H1 (cell line): ENCODE data around the gene CHI3L2. TPM values are rescaled to one million over a fixed set of nuclear protein-coding genes. Genes with fewer than 3 reads are reported as not detected.

ENCODE experiments used
- CTCF ChIA-PET: fragments of 300-600 bp; sonication (Branson Sonifier 250); formaldehyde crosslinking; loops from one replicate; lab custom pipeline; 2021; ENCODE audit not compliant: partially characterized antibody; lab: Charles Lee
- POLR2A ChIA-PET: fragments of 300-600 bp; sonication (Branson Sonifier 250); formaldehyde crosslinking; loops from one replicate; lab custom pipeline; 2021; ENCODE audit warnings: inconsistent platforms; ENCODE audit not compliant: partially characterized antibody; lab: Charles Lee
- DNase-seq, 2 experiments: peaks; one replicate each; pipeline versions ENCODE4 v3.0.0 to v3.0.0-alpha.2; 2010 to 2022; ENCODE audit warnings: low spot score in 2 of 2, low read depth in 1 of 2, mixed read lengths in 1 of 2
- FAIRE-seq: peaks from 2 replicates; lab custom pipeline; 2011; peaks lifted over from hg19 to GRCh38; lab: Jason Lieb, UNC
- H2AFZ ChIP-seq: 2 replicates; pipeline ENCODE4 v1.8.1; 2012; ENCODE audit warnings: low read length, inconsistent platforms
- H2AK5ac ChIP-seq: 2 replicates; pipeline ENCODE4 v1.6.1; 2013; ENCODE audit warnings: low read depth, low read length
- H2BK120ac ChIP-seq: replicated peaks from 2 replicates; pipeline ENCODE3; 2013; ENCODE audit warnings: low read depth, low read length, inconsistent platforms
- H2BK12ac ChIP-seq: 2 replicates; pipeline ENCODE4 v1.6.1; 2013; ENCODE audit warnings: low read depth, low read length
- H2BK15ac ChIP-seq: 2 replicates; pipeline ENCODE4 v1.6.1; 2013; ENCODE audit warnings: low read length
- H2BK20ac ChIP-seq: 2 replicates; pipeline ENCODE4 v1.6.1; 2013; ENCODE audit warnings: low read length
- H2BK5ac ChIP-seq: 2 replicates; pipeline ENCODE4 v1.6.1; 2013; ENCODE audit warnings: low read depth, low read length
- H3K14ac ChIP-seq: 2 replicates; pipeline ENCODE4 v1.6.1; 2013; ENCODE audit warnings: inconsistent platforms; ENCODE audit not compliant: insufficient read length
- H3K18ac ChIP-seq: 2 replicates; pipeline ENCODE4 v1.6.1; 2013; ENCODE audit warnings: low read length; ENCODE audit errors: extremely low read depth
- H3K23ac ChIP-seq: 2 replicates; pipeline ENCODE4 v1.6.1; 2013; ENCODE audit warnings: inconsistent platforms; ENCODE audit not compliant: insufficient read length
- H3K23me2 ChIP-seq: 2 replicates; pipeline ENCODE4 v1.6.1; 2013; ENCODE audit warnings: low read depth, low read length
- H3K27ac ChIP-seq: 2 replicates; pipeline ENCODE4 v1.6.1; 2011; ENCODE audit warnings: low read depth, low read length, inconsistent platforms
- H3K27me3 ChIP-seq, 4 experiments: replicated peaks in 1 of 4; 1 replicate in 1 of 4; 2 replicates in 3 of 4; pipeline versions ENCODE4 v1.6.1 to v1.8.1; 2011 to 2013; ENCODE audit warnings: low read length in 3 of 4, mild to moderate bottlenecking in 3 of 4, inconsistent platforms in 2 of 4, mixed read lengths in 2 of 4, moderate library complexity in 1 of 4; ENCODE audit not compliant: control insufficient read depth in 3 of 4, insufficient read depth in 3 of 4; ENCODE audit errors: extremely low read depth in 1 of 4
- H3K36me3 ChIP-seq, 4 experiments: 2 replicates each; pipeline versions ENCODE4 v1.6.1 to v1.8.1; 2011 to 2013; ENCODE audit warnings: mild to moderate bottlenecking in 4 of 4, low read length in 3 of 4, moderate library complexity in 2 of 4, control low read depth in 1 of 4, inconsistent platforms in 1 of 4; ENCODE audit not compliant: insufficient read depth in 4 of 4, control insufficient read depth in 2 of 4
- H3K4ac ChIP-seq: replicated peaks from 2 replicates; pipeline ENCODE3; 2013; ENCODE audit warnings: low read length, low read depth, mixed read lengths, inconsistent platforms; ENCODE audit not compliant: insufficient read length
- H3K4me1 ChIP-seq, 4 experiments: replicated peaks in 1 of 4; 1 replicate in 1 of 4; 2 replicates in 3 of 4; pipeline versions ENCODE4 v1.6.1 to v1.8.1; 2011 to 2013; ENCODE audit warnings: low read length in 3 of 4, inconsistent platforms in 2 of 4, mixed read lengths in 1 of 4; ENCODE audit not compliant: insufficient read depth in 4 of 4, control insufficient read depth in 3 of 4
- H3K4me2 ChIP-seq, 2 experiments: 2 replicates each; pipeline versions ENCODE4 v1.6.1 to v1.8.1; 2011 to 2013; ENCODE audit warnings: low read depth in 2 of 2, low read length in 2 of 2, control low read depth in 1 of 2, inconsistent platforms in 1 of 2, mild to moderate bottlenecking in 1 of 2; ENCODE audit not compliant: insufficient read depth in 1 of 2
- H3K4me3 ChIP-seq, 4 experiments: fragments of 200-600, 300-600 bp in 1 of 4; sonication (generic), shearing (Covaris generic), sonication (Bioruptor Twin) in 1 of 4; 2 replicates each; pipeline versions ENCODE4 v1.5.1 to v1.8.1; 2011 to 2016; ENCODE audit warnings: low read length in 4 of 4, low read depth in 3 of 4, control low read depth in 2 of 4, inconsistent platforms in 2 of 4, mild to moderate bottlenecking in 2 of 4, mixed read lengths in 1 of 4, moderate library complexity in 1 of 4; ENCODE audit not compliant: insufficient read depth in 2 of 4; ENCODE audit errors: extremely low read depth in 1 of 4
- H3K56ac ChIP-seq: replicated peaks from 2 replicates; pipeline ENCODE3; 2013; ENCODE audit warnings: low read depth, mild to moderate bottlenecking, mixed read lengths, low read length, inconsistent platforms; ENCODE audit not compliant: insufficient read length
- H3K79me1 ChIP-seq: 2 replicates; pipeline ENCODE4 v1.6.1; 2013; ENCODE audit warnings: low read depth, low read length, control low read depth
- H3K79me2 ChIP-seq, 2 experiments: 2 replicates each; pipeline versions ENCODE4 v1.6.1 to v1.8.1; 2012 to 2013; ENCODE audit warnings: low read length in 2 of 2, mild to moderate bottlenecking in 2 of 2, inconsistent platforms in 1 of 2; ENCODE audit not compliant: insufficient read depth in 2 of 2, control insufficient read depth in 1 of 2
- H3K9ac ChIP-seq, 4 experiments: replicated peaks in 1 of 4; 1 replicate in 1 of 4; 2 replicates in 3 of 4; pipeline versions ENCODE4 v1.6.1 to v1.8.1; 2011 to 2013; ENCODE audit warnings: low read depth in 3 of 4, low read length in 3 of 4, control low read depth in 2 of 4, mild to moderate bottlenecking in 2 of 4, moderate library complexity in 2 of 4, inconsistent platforms in 1 of 4; ENCODE audit errors: extremely low read depth in 1 of 4
- H3K9me3 ChIP-seq, 2 experiments: 2 replicates each; pipeline versions ENCODE4 v1.6.1 to v1.8.1; 2012 to 2013; ENCODE audit warnings: mild to moderate bottlenecking in 2 of 2, moderate library complexity in 2 of 2, control low read depth in 1 of 2, inconsistent platforms in 1 of 2, low read depth in 1 of 2, low read length in 1 of 2, mixed read lengths in 1 of 2; ENCODE audit not compliant: insufficient read depth in 2 of 2
- H4K20me1 ChIP-seq, 2 experiments: replicated peaks in 1 of 2; 2 replicates each; pipeline versions ENCODE3 to v1.8.1; 2011 to 2013; ENCODE audit warnings: inconsistent platforms in 2 of 2, low read length in 2 of 2, mild to moderate bottlenecking in 1 of 2; ENCODE audit not compliant: insufficient read depth in 2 of 2, control insufficient read depth in 1 of 2
- H4K5ac ChIP-seq: 2 replicates; pipeline ENCODE4 v1.6.1; 2013; ENCODE audit warnings: low read length, low read depth, mixed read lengths, inconsistent platforms; ENCODE audit not compliant: insufficient read length
- H4K8ac ChIP-seq: 2 replicates; pipeline ENCODE4 v1.8.0; 2013; ENCODE audit warnings: mild to moderate bottlenecking, moderate library complexity, low read length, inconsistent platforms; ENCODE audit not compliant: insufficient read depth; ENCODE audit errors: extremely low read depth
- H4K91ac ChIP-seq: replicated peaks from 2 replicates; pipeline ENCODE3; 2013; ENCODE audit warnings: low read length, mixed read lengths, inconsistent platforms; ENCODE audit not compliant: insufficient read length
- BCL11A ChIP-seq, 2 experiments: IDR thresholded peaks; one replicate each; pipeline ENCODE4 v1.6.1; 2011; ENCODE audit warnings: low read depth in 2 of 2, low read length in 2 of 2, mild to moderate bottlenecking in 2 of 2
- CHD2 ChIP-seq: IDR thresholded peaks from 2 replicates; pipeline ENCODE4 v1.6.1; 2012; ENCODE audit warnings: low read length, improper control_type of control experiment
- GTF2F1 ChIP-seq: IDR thresholded peaks from 2 replicates; pipeline ENCODE4 v1.6.1; 2012; ENCODE audit warnings: low read depth, low read length, improper control_type of control experiment, borderline replicate concordance
- RAD21 ChIP-seq, 2 experiments: IDR thresholded peaks in 1 of 2; conservative IDR thresholded peaks in 1 of 2; 2 replicates each; pipeline ENCODE4 v1.6.1; 2011; ENCODE audit warnings: low read depth in 2 of 2, low read length in 2 of 2, improper control_type of control experiment in 1 of 2, inconsistent platforms in 1 of 2, mild to moderate bottlenecking in 1 of 2, moderate library complexity in 1 of 2
- RFX5 ChIP-seq: IDR thresholded peaks from 2 replicates; pipeline ENCODE4 v1.6.1; 2011; ENCODE audit warnings: low read depth, low read length, improper control_type of control experiment, borderline replicate concordance
- TBP ChIP-seq: IDR thresholded peaks from 2 replicates; pipeline ENCODE4 v1.6.1; 2011; ENCODE audit warnings: low read depth, low read length, improper control_type of control experiment
- TCF12 ChIP-seq: IDR thresholded peaks from 2 replicates; pipeline ENCODE4 v1.6.1; 2011; ENCODE audit warnings: low read depth, mild to moderate bottlenecking, low read length
- WGBS, 2 experiments: shearing (Covaris generic) in 1 of 2; methylation state at CpG; one replicate each; pipeline versions ENCODE4 v1.1.6 to v1.1.7; 2013 to 2015; ENCODE audit warnings: low lambda C conversion rate in 2 of 2, mixed read lengths in 2 of 2, inconsistent platforms in 1 of 2, low coverage in 1 of 2, missing lambda C conversion rate in 1 of 2; ENCODE audit not compliant: insufficient replicate concordance in 2 of 2, insufficient coverage in 1 of 2, insufficient read length in 1 of 2; ENCODE audit errors: extremely low coverage in 1 of 2, missing lambda C conversion rate in 1 of 2; 5-methylcytosine and 5-hydroxymethylcytosine counted together
- polyA plus RNA-seq, 7 experiments: library from polyadenylated mRNA; depleted of rRNA in 3 of 7; stranded (reverse) in 5 of 7; unstranded in 2 of 7; fragments of >200 nt in 5 of 7; fragments of 200-250 nt in 2 of 7; gene quantifications; 1 replicate in 5 of 7; 2 replicates in 1 of 7; 4 replicates in 1 of 7; pipeline versions ENCODE4 v1.2.1 to v1.2.3, GENCODE V29; 2011 to 2013; ENCODE audit warnings: missing spikeins in 2 of 7, mixed read lengths in 2 of 7
- total RNA-seq: library from RNA; stranded (reverse); fragmentation: NEBNext Ultra II Directional; extraction: Animal tissue kit (Norgen Biotek cat#: 25700); gene quantifications from 2 replicates; pipeline ENCODE4 v1.2.1, GENCODE V29; 2021
- TF ChIP-seq, protein P1 (sequence below): IDR thresholded peaks from 2 replicates; pipeline ENCODE4 v1.6.1; 2011; ENCODE audit warnings: low read length, improper control_type of control experiment
- TF ChIP-seq, protein P2 (sequence below): IDR thresholded peaks from 2 replicates; pipeline ENCODE4 v1.6.1; 2012; ENCODE audit warnings: low read length, inconsistent platforms
- TF ChIP-seq, protein P3 (sequence below): IDR thresholded peaks from 2 replicates; pipeline ENCODE4 v1.6.1; 2012; ENCODE audit warnings: inconsistent platforms

Gene CHI3L2
- total and polyA plus RNA-seq, 2 of the 8 experiments (the other 6 are each of a cell fraction or from before 2014, with no cell fraction given) = not detected

DNA sequence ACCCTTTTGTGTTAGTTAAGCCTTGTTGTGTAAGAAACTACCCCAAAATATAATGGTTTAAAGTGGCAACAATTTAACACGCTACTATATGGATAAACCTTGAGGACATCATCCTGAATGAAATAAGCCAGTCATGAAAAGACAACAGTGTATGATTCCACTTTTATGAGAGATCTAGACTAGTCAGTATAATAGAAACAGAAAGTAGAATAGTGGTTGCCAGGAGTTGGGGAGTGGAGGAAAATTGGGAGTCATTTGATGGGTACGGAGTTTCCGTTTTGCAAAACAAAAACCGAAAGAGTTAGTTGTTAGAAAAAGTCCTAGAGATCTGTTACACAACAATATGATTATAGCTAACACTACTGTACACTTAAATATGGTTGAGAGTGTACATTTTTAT is 47.1 kb downstream of the CHI3L2 start:
- H4K5ac ChIP-seq = no peak overlapping the region
- H3K4me1 ChIP-seq = peaks cover 0 to 13% (median 6%) of the 10 kb centered on the region in 4 experiments; a peak in 4 of 7 replicates
- H3K23me2 ChIP-seq = no peaks in the 10 kb centered on the region
- H2AFZ ChIP-seq = no peak overlapping the region; the same call in 1 of the 2 replicates
- WGBS, 2 experiments = 89% methylated on average over 4 of the region's 4 CpGs; no CpG with 5 or more reads in 1 of the 2 experiments
- H2BK15ac ChIP-seq = no peak overlapping the region
- no peak overlapping the region for H3K4me3 ChIP-seq
- H3K79me1 ChIP-seq = no peaks in the 10 kb centered on the region
- no peak overlapping the region for H3K9ac ChIP-seq
- H3K18ac ChIP-seq = no peak overlapping the region
- H2BK20ac ChIP-seq = no peak overlapping the region
- DNase-seq (no peak), FAIRE-seq (no peak)
- H3K56ac ChIP-seq = no peak overlapping the region
- H3K23ac ChIP-seq = no peak overlapping the region
- H3K14ac ChIP-seq = no peak overlapping the region
- CTCF ChIA-PET = interaction anchor here (1.4 to 2.0 kb wide), 3 partner anchors 11 to 24 kb away, joined by 3 to 5 read pairs (median 3); no protein-coding TSS in a partner anchor
- H3K27ac ChIP-seq = no peak overlapping the region
- no peak overlapping the region for H2BK120ac ChIP-seq
- H3K79me2 ChIP-seq = no peaks in the 10 kb centered on the region
- H4K20me1 ChIP-seq = no peaks in the 10 kb centered on the region
- TF ChIP-seq RAD21 (IDR thresholded peaks at IDR 0.05 in 1 of 2, conservative IDR thresholded peaks at IDR 0.05 in 1 of 2; ENCODE audit: low read depth in 2 of 2, low read length in 2 of 2) (no peak), RFX5 (no peak), GTF2F1 (no peak), TBP (no peak), TCF12 (no peak), BCL11A (IDR thresholded peaks at IDR 0.05; ENCODE audit: low read depth in 2 of 2, low read length in 2 of 2) (no peak), CHD2 (no peak)
- TF ChIP-seq, protein P1, sequence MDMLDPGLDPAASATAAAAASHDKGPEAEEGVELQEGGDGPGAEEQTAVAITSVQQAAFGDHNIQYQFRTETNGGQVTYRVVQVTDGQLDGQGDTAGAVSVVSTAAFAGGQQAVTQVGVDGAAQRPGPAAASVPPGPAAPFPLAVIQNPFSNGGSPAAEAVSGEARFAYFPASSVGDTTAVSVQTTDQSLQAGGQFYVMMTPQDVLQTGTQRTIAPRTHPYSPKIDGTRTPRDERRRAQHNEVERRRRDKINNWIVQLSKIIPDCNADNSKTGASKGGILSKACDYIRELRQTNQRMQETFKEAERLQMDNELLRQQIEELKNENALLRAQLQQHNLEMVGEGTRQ = no peak
- TF ChIP-seq, protein P2, sequence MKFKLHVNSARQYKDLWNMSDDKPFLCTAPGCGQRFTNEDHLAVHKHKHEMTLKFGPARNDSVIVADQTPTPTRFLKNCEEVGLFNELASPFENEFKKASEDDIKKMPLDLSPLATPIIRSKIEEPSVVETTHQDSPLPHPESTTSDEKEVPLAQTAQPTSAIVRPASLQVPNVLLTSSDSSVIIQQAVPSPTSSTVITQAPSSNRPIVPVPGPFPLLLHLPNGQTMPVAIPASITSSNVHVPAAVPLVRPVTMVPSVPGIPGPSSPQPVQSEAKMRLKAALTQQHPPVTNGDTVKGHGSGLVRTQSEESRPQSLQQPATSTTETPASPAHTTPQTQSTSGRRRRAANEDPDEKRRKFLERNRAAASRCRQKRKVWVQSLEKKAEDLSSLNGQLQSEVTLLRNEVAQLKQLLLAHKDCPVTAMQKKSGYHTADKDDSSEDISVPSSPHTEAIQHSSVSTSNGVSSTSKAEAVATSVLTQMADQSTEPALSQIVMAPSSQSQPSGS = no peak
- TF ChIP-seq, protein P3, sequence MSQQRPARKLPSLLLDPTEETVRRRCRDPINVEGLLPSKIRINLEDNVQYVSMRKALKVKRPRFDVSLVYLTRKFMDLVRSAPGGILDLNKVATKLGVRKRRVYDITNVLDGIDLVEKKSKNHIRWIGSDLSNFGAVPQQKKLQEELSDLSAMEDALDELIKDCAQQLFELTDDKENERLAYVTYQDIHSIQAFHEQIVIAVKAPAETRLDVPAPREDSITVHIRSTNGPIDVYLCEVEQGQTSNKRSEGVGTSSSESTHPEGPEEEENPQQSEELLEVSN = no peak
- TF ChIP-seq, all 59 proteins: peak for 0
- Histone ChIP-seq H3K4me2 (no peak overlapping the region), H2BK12ac (no peak overlapping the region), H3K4ac (no peak overlapping the region), H2BK5ac (no peak overlapping the region), H3K36me3 (no peaks in the 10 kb centered on the region), H4K91ac (no peak overlapping the region), H3K27me3 (peaks cover 0 to 15% (median 7%) of the 10 kb centered on the region in 4 experiments; a peak in 4 of 7 replicates), H4K8ac (no peak overlapping the region), H2AK5ac (no peak overlapping the region), H3K9me3 (no peaks in the 10 kb centered on the region)
- POLR2A ChIA-PET = no interaction called here
